Measurements from ENCODE around the gene CACNA2D2. TPM values are rescaled to one million over a fixed set of nuclear protein-coding genes. Genes with fewer than 3 reads are reported as not detected.

CACNA2D2 gene
- total RNA-seq, 2 donors from 2014 or later, result 5.6 to 9.1 TPM

GRCh38 chr3:50319894-50320625 is 183.4 kb downstream of the CACNA2D2 start:
- Histone ChIP-seq H3K27me3 (replicated peaks; ENCODE audit: insufficient read depth) (no peaks in the 10 kb centered on the region), H3K36me3 (no peaks in the 10 kb centered on the region), H3K4me1 (replicated peaks) (peaks cover 27% of the 10 kb centered on the region), H3K27ac (peak overlapping the region; percentile 88 to 95), H3K9me3 (no peaks in the 10 kb centered on the region), H3K4me3 (peak overlapping the region; percentile 48 to 68)
- TF ChIP-seq POLR2AphosphoS5 (IDR thresholded peaks at IDR 0.05), result no peak
- TF ChIP-seq POLR2A (IDR thresholded peaks at IDR 0.05), result no peak
- no peak for TF ChIP-seq CTCF (IDR thresholded peaks at IDR 0.05)
- WGBS, result 68% methylated on average over 29 of the region's 29 CpGs
- no peak for DNase-seq (ENCODE audit: low spot score)
- intact Hi-C loops (cut with DNase I), result loop anchor here (5.0 kb wide), 1 partner anchor 83 kb away; the partner anchor contains the start of gene GNAI2

- 89% methylated on average over 16 of the region's 16 CpGs for WGBS
- no peak for TF ChIP-seq POLR2A (IDR thresholded peaks at IDR 0.05)
- TF ChIP-seq POLR2AphosphoS5 (IDR thresholded peaks at IDR 0.05), result no peak
- Histone ChIP-seq H3K9me3 (no peaks in the 10 kb centered on the region), H3K27me3 (replicated peaks; ENCODE audit: insufficient read depth) (no peaks in the 10 kb centered on the region), H3K4me3 (no peak overlapping the region), H3K27ac (peak overlapping the region in 1 of 2 donors; percentile 90), H3K4me1 (replicated peaks) (peaks cover 27% of the 10 kb centered on the region), H3K36me3 (no peaks in the 10 kb centered on the region)
- no peak for DNase-seq (ENCODE audit: low spot score)
- intact Hi-C loops (cut with DNase I), result no loop called here
Measured at GRCh38 chr3:50319181-50319893, 184.1 kb downstream of the CACNA2D2 start.

GRCh38 chr3:50318615-50319014 is 184.8 kb downstream of the CACNA2D2 start:
- TF ChIP-seq POLR2A (IDR thresholded peaks at IDR 0.05) (no peak), POLR2AphosphoS5 (IDR thresholded peaks at IDR 0.05) (no peak), CTCF (IDR thresholded peaks at IDR 0.05) (no peak)
- peaks cover 27% of the 10 kb centered on the region for H3K4me1 ChIP-seq (replicated peaks)
- no peak for DNase-seq (ENCODE audit: low spot score)
- no peak overlapping the region for H3K4me3 ChIP-seq
- H3K36me3 ChIP-seq, result no peaks in the 10 kb centered on the region
- H3K27me3 ChIP-seq (replicated peaks; ENCODE audit: insufficient read depth), result no peaks in the 10 kb centered on the region
- H3K9me3 ChIP-seq, result no peaks in the 10 kb centered on the region
- 83% methylated on average over 9 of the region's 10 CpGs for WGBS
- H3K27ac ChIP-seq, result peak overlapping the region in 1 of 2 donors; percentile 90
- intact Hi-C loops (cut with DNase I), result no loop called here

- no peaks in the 10 kb centered on the region for H3K27me3 ChIP-seq (replicated peaks; ENCODE audit: insufficient read depth)
- no peak for DNase-seq (ENCODE audit: low spot score)
- H3K27ac ChIP-seq, result peak overlapping the region; percentile 90 to 91
- H3K4me3 ChIP-seq, result no peak overlapping the region
- WGBS, result 84% methylated on average over 9 of the region's 11 CpGs
- intact Hi-C loops (cut with DNase I), result no loop called here
- no peaks in the 10 kb centered on the region for H3K36me3 ChIP-seq
- TF ChIP-seq POLR2A (IDR thresholded peaks at IDR 0.05), result no peak
- TF ChIP-seq CTCF (IDR thresholded peaks at IDR 0.05), result no peak
- TF ChIP-seq POLR2AphosphoS5 (IDR thresholded peaks at IDR 0.05), result no peak
- H3K4me1 ChIP-seq (replicated peaks), result peaks cover 27% of the 10 kb centered on the region
- no peaks in the 10 kb centered on the region for H3K9me3 ChIP-seq
Measured at GRCh38 chr3:50318163-50318562, 185.3 kb downstream of the CACNA2D2 start.

- DNase-seq (ENCODE audit: low spot score), result no peak
- Histone ChIP-seq H3K27ac (peak overlapping the region; percentile 90 to 91), H3K4me3 (no peak overlapping the region), H3K36me3 (no peaks in the 10 kb centered on the region), H3K27me3 (replicated peaks; ENCODE audit: insufficient read depth) (no peaks in the 10 kb centered on the region), H3K9me3 (no peaks in the 10 kb centered on the region), H3K4me1 (replicated peaks) (peaks cover 27% of the 10 kb centered on the region)
- no peak for TF ChIP-seq POLR2AphosphoS5 (IDR thresholded peaks at IDR 0.05)
- no peak for TF ChIP-seq POLR2A (IDR thresholded peaks at IDR 0.05)
- no peak for TF ChIP-seq CTCF (IDR thresholded peaks at IDR 0.05)
- intact Hi-C loops (cut with DNase I), result no loop called here
- WGBS, result 34% methylated on average over 6 of the region's 6 CpGs
Measured at GRCh38 chr3:50317300-50317699, 186.1 kb downstream of the CACNA2D2 start.

All from prostate gland (tissue), 2 donors.